GM21576 (cell line): ENCODE measurements around the gene FAM227A.
A peak's percentile ranks its signal among the peaks of the same experiment; 100 is the strongest.

Experiments
- ATAC-seq: cut with Tn5 transposase; IDR thresholded peaks from one replicate; pipeline ENCODE4 v1.9.1; 2021; ENCODE audit warnings: mild to moderate bottlenecking, moderate library complexity; ENCODE audit not compliant: unreplicated experiment

Gene FAM227A

DNA sequence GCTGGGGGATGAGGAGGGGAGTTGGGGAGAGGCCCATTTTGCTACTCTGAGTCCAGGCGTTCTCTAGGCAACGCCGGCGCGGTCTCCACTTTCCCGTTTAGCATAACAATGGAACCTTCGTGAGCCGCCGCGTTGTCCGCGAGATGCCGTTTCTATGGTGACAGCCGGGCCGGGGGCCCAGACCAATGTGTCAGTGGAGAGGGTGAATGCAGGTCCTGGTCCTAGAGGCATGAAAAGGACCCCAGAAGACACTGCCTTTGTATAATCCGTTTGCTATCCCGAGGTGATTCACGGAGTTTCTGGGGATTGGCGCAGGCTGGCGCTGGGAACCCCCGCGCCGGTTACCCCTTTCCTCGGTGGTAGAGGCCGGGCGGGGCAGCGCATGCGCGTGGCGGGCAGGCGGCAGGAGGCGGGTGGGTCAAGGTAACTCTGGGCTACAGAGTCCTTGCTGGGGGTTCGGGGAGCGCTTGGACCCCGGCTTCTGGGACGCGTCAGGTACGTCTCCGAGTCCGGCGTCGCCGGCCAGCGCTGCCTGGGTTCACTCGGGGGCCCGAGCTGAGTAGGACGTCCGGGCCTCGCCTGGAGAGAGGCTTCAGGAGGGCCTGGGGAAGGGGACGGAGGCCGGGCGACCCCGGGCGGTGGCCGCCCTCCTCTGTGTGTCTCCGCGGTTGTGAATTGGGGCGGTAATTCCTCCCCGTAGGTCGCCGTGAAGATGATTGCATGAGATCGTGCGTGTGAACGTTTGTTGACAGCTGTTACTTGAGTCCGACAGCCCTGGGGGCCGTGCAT is at the start of gene FAM227A, which contains the start of gene CBY1:
Gene FAM227A (minus strand): TSS at position 137 of the 789 bp plus-strand sequence. CDS start 6,224 bp downstream, outside the sequence.
Gene CBY1 (plus strand): TSS at position 383 of the 789 bp plus-strand sequence. CDS start 11,417 bp downstream, outside the sequence.
- peak; percentile 55 for ATAC-seq

DNA sequence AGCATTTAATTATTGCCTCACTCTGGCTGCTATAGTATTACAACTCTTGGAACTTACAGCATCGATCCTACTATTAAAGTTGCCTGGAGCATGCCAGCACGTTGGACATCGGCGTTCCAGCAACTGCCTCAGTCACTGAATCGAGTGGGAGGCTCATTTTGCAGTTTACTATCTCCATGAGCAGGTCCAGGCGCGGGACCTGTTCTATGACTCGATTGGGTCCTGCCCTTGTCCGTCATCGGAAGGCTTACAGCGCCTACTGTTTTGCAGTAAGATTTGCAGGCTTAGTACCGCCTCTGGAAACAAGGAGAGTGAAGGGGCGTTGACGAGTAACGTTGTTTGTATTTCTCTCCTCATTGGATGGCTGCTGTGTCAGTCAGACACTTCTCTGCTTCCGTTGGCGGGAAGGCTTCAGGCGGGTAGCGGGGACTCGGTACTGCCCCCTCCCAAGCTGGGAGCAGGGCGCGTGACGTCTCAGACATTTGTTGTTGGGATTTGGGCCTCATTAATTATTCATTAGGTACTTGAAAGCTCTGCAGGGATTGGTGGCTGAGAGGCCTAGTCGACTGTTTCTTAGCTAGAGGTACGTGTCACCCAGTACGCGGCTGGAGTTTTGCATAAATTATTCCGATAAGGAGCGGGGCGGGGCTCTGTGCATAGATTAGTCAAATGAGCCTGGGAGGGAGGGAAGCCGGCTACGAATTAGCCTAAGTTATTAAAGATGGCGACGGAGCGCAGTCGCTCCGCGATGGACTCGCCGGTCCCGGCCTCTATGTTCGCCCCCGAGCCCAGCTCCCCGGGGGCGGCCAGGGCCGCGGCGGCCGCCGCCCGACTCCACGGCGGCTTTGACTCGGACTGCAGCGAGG is 49.3 kb upstream of the FAM227A start, which contains the start of gene GTPBP1:
Gene GTPBP1 (plus strand): TSS at position 710 of the 866 bp plus-strand sequence. CDS start 12 bp downstream, at position 722.
- peak; percentile 68 for ATAC-seq

DNA sequence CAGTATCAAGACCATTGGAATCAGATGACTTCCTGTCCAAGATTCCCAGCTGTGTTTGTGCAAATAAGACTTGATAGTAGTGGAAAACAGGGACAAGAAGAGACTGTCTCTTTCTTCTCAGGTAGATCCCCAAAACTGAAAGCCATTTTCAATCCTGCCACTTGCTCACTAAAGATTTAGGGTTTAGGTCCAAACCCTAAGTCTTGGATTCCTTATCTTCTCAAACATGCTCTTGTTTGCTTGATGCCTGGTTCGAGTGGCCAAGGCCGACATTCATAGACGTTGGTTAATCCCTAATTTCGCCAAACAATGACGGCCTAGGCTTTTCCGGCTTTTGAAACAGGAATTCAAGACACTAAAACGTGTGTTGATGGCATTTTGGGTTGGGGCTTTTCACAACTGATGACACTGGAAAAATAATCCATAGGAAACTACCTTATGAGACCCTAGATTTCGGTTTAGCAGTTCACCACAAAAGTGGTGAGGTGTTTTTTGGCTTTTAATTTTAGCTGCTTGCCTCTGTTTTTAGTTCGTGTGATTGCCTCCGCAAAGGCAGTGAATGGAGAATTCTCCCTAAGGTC is 48.6 kb upstream of the FAM227A start:
- ATAC-seq = no peak

DNA sequence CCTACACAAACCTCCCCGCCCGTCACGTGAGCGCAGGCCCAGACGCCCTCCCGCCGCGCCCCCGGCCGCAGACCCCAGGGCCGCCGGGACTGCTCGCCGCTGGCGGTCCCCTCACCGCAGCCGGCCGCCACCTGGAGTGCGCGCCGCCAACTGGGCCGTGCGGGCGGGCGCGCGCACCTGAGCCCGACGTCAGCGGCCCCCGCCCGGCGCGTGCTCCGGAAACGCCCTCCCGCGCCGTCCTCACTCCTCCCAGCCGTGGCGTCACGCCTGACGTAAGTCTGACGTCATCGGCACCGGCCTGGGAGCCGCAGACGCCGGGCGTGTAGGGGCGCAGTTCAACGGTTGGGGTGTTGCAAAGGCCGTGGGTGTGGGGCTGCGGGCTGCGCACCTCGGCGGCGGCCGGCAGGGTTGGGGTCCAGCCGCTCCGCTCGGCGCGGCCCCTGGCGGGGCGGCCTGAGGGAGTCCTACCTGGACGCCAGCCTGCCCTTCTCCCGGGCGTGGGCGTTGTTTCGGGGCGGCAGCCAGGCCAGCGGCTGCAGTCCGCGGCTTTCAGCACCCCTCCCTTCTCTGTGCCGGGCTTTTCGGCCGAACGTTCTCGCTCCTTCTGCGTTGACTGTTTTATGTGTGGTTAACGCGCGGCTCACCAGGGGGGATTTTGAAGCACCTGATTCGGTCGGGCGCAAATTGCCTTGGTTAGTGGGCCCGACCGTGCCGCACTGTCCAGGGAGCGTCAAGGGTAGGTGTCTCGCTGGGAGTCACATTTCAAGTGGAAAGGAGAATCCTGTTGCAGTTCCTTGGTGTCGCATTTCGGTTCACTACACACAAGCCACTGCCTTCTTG is 44.8 kb upstream of the FAM227A start, which contains the start of gene JOSD1:
Gene JOSD1 (minus strand): TSS at position 155 of the 840 bp plus-strand sequence. CDS start 956 bp downstream, outside the sequence.
- ATAC-seq = peak; percentile 32

DNA sequence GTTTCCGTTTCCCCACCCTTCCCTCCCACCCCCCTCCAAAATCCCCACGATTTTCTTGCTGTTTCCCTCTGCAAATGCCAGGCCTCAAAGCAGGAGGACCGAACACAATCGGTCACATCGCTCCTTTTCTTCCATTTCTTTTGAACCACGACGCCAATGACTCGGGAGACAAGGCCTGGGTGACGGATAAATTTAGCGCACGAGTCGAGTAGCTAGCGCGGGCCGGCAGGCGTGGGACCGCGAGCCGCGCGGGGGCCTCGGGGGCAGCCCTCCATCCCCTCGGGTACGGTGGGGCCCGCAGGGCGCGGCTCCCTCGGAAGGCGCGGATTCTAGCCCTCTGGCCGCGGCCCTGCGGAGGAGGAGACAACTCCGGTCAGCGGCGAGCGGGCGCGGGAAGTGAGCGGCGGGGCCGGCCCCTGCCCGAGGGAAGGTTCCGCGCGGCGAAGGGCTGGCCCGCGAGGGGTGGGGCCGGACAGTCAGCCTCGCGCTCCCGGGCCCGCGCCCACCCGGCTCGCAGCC is 44.1 kb upstream of the FAM227A start:
- ATAC-seq = no peak

DNA sequence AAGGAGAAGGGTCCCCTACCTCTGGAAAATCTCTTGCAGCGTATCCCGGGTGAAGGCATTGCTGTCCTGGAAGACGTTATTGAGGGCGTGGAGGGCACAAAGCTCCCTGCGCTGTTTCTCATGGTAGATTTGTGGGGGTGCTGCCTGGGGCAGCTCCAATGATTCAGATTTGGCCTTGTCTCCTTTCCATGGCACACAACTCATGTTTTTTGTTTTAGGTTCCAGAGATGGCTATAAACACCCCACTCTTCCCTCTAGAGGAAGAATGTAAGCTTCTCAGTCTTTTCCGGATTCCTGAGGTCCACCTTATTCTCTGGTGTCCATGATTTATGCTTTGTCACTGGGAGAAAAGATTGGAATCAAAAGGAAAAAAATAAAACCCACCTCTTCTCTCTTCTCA is 43.6 kb upstream of the FAM227A start:
- no peak for ATAC-seq

DNA sequence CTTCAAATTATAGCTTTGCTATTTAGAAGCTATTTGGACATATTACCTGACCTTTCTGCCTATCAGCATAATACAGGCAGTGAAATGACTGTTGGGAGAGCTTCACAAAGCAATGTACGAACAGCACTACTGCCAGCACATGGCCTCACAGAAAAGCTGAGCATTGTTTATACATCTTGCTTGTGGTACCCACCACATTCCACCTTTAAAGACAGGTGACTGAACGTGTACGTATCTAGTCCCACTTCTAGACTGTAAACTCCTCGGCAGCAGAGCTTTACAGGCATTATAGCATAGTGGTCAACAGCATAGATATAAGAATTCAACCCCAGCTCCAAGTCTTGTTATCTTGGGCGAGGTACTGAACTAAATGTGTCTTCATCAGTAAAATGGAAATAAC is 43.0 kb upstream of the FAM227A start:
- ATAC-seq = no peak

DNA sequence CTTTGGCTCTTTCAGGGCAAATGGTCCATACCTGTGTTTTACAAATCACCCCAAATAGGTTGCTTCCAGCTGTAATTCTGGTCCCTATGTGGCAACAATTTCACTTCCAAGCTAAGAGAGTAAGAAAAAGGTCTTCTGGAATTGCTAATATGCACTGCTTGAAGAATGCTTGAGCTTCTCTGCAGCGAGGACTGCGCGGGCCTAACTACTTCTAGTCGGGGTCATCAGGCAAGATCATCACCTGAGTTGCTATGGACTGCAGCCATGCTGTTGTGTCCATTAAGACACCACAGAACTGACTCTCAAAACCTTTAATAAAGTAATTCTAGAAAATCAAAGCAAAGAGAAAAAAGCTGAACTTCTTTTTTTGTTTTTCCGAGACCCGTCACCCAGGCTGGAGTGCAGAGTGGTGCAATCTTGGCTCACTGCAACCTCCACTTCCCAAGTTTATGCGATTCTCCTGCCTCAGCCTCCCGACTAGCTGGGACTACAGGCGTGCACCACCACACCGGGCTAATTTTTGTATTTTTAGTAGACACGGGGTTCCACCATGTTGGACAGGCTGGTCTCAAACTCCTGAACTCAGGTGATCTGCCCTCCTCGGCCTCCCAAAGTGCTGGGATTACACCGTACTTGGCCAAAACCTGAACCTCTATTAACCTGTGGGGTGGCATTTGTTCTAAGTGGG is 42.4 kb upstream of the FAM227A start:
- no peak for ATAC-seq

DNA sequence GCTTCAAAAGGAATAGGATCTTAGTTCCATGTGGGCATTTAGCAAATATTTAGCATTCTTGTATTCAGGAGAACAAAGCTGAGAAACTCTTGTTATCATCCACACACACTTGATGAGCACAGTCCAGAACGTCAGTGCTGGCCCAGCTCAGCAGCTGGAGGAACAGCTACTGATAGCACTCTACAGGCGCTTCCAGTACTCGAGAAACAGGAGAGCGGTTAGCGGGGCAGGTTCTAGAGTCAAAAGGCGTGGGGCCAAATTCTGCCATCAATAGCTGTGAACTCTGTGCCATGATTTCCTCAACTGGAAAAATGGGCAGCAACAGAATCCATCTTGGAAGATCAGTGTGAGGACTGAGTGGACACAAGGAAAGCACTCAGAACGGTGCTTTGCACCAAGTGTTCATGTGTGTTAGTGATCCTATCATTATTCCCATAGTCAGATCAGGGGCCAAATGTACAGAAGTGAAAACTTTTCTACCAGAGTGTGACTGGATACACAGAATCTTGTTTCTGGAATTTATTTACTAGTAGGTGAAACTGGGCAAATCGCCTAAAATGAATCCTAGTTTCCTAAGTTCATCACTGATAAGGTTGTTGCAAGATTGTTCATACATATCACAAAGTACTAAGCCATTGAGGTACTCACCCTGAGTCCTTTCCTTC is 41.4 kb upstream of the FAM227A start:
- no peak for ATAC-seq

DNA sequence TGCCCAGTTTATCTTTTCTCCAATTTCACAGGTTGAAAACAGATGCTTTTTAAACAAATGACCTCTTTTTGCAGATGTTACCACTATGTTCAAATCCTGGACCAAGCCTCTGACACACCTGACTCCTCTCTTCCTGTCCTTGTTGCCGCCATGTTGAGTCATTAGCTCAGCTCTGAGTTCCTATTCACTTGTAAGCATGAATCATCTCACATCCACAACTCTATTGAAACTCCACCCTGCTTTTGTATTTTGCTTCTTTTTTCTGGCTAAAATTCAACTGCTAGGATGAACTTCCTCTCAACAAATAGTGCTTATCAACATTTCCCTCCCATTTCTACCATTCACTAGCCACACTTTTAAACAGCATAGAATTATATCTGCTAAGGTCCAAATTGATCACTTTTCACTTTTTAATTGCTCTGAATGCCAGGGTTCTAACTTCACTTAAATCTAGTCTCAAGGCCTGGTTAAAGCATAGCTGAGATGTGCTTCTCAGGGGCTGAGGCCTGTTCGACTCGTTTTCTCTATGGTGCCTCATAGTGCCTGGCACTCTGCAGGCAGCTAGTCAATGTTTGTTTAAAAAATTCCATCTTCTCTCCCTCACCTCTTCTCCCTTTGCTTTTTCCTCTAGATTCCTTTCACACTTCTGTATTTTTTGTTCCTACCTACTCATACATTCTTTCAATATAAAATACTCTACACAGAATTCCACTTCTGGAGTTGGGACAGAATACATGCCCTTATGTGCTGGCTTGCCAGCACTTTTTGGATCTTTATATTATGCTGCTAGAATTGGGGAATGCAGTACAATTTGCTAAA is 40.6 kb upstream of the FAM227A start:
- ATAC-seq = no peak

DNA sequence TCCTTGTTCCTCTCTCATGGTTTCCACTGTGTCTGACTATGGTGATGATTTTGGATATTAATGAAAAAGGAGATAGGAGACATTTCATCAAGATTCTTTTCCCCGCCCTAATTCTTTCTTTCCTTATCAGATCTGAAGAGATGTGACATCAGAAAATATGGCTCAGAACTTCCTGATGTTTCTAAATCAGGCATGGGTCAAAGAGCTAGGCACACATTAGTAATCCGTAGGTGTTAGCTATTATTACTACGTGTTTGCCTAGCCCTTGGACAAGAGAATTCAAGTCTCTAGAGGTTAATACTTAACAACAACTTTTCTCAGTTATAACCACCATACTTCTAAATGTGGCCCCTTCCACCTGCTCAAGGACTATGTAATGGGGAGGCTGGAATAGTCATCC is 38.7 kb upstream of the FAM227A start:
- no peak for ATAC-seq

DNA sequence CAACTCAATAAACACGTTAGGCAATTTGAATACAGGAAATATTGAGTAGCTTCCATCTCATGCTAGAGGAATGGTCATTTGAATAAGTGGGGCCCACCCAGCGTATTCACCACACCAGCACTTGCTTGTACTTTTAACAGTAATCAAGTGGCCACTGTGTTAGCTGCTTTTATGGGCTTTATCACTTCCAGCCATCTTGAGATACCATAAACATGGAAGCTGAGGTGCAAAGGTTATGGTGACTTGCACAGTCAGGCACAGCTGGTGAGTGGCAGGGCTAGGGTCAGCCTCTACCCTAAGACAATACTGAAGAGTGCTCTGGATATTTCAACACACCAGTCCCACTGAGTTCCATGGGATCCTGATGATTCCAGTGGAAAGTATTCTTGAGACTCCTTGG is 37.9 kb upstream of the FAM227A start:
- no peak for ATAC-seq

DNA sequence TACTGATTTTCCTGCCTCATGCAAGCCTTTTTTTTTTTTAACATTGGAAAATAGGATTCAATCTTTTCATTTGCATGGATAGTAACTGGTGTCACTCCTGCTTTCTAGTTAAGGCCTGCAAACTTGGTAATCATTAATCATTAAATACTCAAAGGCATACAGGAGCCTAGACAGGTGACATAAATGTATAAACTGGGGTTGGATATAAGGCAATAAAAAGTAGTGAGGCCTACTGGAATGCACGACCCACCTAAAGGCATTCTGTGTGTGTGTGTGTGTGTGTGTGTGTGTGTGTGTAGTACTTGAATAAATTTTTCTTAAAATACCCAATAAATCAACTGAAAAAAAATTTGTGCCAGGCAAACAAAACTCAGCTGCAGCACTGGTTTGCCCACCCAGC is 33.5 kb upstream of the FAM227A start:
- ATAC-seq = no peak

DNA sequence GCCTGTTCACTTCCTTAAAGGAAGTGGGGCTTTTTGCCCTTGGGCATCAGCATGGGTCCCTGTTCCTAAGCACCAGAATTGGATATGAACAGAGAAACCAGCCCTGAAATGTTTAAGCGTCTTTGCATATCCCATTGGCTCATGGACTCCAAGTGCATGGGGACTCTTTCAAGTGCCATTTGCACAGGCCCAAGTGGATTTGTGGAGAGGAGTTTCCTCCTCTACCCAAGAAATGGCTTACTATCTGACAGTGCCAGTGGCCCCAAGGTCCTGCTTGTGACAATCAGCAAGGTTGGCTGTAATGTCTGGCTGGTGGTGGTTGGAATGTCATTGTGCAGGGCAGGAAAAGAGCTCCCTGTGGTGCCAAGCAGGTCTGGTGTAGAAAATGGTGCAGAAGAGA is 29.6 kb upstream of the FAM227A start:
- ATAC-seq = no peak

DNA sequence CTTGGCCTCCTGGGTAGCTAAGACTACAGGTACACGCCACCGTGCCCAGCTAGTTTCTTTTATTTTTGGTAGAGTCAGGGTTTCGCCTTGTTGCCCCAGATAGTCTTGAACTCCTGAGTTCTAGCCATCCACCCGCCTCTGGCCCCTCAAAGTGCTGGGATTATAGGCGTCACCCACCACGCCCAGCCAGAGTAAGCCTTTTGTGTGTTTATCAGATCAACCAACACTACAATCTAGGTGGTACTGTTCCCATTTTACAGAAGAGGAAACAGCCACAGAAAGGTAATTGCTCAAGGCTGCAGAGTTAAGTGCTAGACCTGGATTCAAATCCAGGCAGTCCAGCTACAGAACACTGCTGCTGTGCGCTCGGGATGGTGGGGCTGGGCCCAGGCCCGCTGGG is 28.7 kb upstream of the FAM227A start:
- ATAC-seq = no peak

DNA sequence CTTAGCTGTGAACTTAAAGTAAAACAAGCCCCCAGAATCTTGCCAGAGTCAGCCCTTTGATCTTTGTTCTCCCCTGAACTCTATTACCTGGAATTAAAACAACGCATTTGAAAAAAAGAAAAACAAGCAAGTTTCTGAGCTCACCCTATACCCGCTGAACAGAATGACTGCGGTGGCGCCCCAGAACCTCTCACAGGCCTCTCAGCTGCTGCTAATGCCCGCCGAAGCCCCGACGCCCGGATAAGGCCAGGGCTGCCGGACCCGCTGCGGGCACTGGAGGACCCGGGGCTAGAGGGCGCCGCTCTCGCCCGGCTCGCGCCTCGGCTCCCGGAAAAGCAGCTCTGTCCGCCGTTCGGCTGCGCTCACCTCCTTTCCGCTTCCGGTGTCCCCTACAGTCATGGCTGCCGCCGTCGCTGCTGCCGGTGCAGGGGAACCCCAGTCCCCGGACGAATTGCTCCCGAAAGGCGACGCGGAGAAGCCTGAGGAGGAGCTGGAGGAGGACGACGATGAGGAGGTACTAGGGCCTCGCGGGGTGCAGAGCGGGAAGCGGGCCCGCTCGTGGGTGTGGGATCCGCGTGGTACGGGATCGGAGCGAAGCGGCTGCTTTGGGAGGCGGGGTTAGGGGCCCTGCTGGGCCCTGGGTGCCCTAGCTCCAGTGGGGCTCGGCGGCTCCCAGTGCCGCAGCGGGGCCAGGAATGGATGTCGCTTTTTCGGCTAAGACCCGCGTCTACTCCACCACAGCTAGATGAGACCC is 25.6 kb upstream of the FAM227A start, which contains the start of gene TOMM22:
Gene TOMM22 (plus strand): TSS at position 376 of the 754 bp plus-strand sequence. CDS start 22 bp downstream, at position 398.
- ATAC-seq = peak; percentile 86

DNA sequence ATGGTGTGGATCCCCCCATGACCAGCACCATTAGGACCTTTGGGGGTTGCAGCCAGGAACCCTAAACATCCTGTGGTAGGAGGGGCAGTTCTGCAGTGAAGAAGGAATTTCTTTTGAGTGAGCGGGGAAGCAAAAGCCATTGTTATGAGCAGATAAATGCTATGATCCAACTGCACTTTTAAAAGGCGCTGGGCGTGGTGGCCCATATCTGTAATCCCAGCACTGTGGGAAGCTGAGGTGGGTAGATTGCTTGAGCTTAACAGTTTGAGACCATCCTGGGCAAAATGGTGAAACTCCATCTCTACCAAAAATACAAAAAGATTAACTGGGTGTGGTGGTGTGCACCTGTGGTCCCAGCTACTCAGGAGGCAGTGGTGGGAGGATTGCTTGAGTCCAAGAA is 19.6 kb upstream of the FAM227A start:
- ATAC-seq = no peak
